ENCODE measurements around the gene CD1D.
A peak's percentile ranks its signal among the peaks of the same experiment; 100 is the strongest.
"Not testable (repeated sequence)": the region's sequence is repeated elsewhere in the genome, so short reads cannot be mapped to it uniquely, and the experiment has no call there.

The CD1D gene

GRCh38 chr1:158180741-158181576 lies at the start of gene CD1D:
Gene CD1D (plus strand): TSS chr1:158180895. CDS start chr1:158181102, 207 bp downstream.
- no peak for DNase-seq

GRCh38 chr1:158131217-158131616 lies 49.5 kb upstream of the CD1D start:
- no peak for DNase-seq

GRCh38 chr1:158140764-158141192 lies 39.9 kb upstream of the CD1D start:
- no peak for DNase-seq

DNA sequence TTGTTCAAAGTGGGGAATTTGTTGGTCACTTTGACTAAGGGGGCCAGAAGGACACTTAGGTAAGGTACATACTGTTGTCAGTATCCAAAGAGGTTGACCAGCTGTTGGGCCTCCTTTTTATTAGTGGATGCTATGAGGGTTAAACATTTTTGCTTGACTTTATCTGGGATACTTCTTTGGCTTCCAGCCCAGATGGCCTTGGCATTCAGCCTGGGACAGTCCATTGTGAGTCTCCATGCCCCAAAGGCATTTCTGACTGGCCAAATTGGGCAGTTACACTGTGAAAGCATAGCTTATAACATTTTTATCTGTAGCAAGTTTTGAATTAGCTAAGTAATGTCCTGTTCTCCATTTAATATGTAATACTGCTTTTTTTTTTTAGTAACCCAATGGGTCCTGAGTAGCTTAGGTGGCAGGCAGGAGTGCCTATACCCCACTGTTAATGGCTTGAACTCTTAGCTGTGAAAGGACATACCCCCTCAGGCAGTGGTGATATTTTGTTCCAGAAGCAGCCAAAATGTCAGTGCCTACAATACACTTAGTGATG lies 35.4 kb upstream of the CD1D start:
- peak; percentile 21 for DNase-seq

DNA sequence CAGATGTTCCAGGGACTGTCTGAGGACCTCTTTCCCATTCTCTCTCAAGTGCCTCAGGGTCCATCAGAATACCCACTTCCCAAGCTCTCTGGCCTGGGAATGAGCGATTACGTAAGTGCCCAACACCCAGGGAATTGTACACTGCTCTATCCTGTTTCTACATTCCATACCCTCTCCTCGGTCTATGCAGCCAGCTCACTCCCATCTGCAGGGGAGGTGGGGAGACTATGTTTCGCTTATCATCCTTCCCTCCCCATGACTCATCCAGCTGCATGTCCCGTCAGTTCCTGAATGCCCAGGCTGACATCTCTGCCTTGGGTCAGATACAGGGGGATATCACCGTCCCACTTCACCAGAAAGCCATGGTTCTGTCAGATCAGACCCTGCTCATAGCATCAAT lies 34.5 kb upstream of the CD1D start:
- DNase-seq: no peak

DNA sequence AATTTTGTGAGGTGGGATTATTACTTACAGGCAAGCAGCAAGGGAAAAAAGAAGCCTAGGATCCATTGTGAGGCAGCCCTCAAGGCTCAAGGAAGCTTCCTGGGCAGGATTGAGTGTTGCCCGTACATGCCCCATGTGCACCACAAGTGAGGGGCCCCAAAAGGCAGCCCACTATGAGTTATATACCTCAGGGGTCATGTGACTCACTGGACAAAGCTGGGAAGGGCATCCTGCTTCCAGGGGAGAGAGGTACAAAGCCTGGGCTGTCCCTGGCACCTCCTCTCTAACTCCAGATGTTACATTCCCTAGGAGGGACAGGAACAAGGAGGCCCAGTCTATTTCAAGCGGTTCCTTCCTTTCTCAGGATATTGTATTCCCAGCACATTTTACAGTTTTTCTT lies 34.0 kb upstream of the CD1D start:
- DNase-seq: no peak

GRCh38 chr1:158147401-158147800 lies 33.3 kb upstream of the CD1D start:
- no peak for DNase-seq

DNA sequence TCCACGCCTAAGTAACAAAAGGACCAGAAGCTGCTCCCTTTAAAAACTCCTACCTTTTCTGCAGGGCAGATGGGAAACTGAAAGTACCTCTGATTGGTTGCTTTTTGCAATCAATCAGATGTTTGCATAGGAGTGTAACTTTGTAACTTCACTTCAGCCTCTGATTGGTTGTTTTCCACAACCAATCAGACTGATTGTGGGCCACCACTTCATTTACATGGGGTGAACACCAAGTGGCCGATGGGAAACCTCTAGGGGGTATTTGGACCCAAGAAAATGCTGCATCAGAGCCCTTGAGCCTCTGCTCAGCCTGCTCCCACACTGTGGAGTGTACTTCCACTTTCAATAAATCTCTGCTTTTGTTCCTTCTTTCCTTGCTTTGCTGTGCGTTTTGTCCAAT lies 32.8 kb upstream of the CD1D start:
- no peak for DNase-seq

- peak; percentile 26 for DNase-seq
Observed at GRCh38 chr1:158148468-158148867, 32.2 kb upstream of the CD1D start.

GRCh38 chr1:158149175-158149574 lies 31.5 kb upstream of the CD1D start:
- DNase-seq: no peak

DNA sequence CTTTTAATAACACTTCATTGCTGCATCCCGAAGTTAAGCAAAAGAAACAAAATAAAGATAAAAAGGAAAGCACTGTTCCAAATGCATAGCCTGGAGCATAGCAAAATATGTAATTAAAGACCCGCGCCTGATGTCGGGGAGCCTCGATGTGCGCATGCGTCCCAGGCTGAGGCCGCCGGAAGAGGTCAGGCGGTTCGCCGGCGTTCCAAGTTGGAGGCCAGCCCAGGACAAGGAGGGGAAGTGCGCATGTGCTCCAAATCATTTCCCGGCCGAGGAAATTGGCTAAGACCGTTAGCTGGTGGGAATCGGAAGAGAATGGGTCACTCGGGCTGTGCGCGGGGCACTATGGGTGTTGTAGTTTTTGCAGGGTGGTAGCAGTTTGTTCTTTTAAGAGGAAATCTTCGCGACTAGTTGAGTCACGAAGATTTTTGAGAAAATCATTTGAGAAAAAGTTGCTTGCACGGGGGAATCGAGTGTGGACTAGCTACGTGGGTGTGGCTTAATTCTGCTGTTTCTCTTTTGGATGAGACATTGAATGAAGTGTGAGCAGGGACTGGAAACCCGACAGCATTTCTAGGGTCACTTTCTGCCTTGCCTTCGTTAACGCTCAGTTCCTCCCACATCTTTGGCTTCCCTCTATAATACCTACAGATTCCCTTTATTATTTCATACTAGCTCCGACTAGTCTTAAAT lies 31.0 kb upstream of the CD1D start:
- DNase-seq: peak; percentile 96

- peak; percentile 31 for DNase-seq
Observed at GRCh38 chr1:158150523-158150922, 30.2 kb upstream of the CD1D start.

DNA sequence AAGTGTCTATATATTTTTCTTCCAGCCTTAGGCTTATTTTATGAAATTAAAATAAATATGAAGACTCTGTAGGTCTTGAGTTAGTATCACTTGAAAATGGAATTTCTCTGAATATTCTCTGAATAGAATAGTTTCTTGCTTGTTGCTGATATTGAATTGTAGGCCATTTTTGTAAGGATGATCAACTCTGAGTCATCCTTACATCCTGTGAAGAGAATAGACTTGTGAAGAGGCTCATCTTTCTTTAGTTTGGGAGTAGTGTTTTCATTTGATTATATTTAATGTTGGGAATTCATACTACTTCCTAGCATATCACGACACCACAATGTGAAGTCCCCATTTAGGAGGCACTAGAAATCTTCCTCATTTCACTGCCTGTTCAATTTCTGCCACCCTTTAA lies 27.5 kb upstream of the CD1D start:
- no peak for DNase-seq

DNA sequence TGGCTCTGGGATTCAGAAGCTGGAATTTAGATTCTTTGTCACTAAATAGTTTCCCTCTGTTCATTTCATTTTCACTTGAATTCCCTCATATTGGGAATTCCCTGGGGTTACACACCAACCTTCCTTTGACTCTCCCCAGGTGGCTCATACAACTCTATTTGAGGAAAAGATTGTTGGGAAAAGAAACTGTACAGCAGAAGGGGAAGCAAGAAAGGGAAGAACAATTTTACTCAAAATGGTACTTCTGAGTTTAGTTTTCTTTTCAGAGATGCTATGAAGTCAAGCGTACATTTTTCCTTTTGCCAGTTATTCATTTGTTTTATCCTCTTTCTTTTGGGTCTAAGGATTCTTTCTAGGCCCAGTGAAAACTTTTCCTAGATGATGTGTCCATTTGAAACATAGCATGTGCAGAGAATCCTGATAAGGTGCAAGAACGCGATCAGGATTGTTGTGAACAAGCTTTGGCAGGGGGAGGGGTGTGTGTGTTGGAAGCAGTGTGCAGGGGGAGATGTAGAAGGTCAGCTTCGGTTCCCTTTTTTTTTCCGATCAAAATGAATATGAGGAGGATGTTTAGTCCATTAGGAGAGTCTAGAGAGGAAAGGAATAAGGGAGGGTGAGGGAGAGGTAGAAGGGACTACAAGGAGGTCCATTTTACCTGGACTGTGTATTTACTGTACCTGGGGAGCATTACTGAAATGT lies 26.8 kb upstream of the CD1D start:
- DNase-seq: no peak

- DNase-seq: no peak
Observed at GRCh38 chr1:158154501-158154900, 26.2 kb upstream of the CD1D start.

DNA sequence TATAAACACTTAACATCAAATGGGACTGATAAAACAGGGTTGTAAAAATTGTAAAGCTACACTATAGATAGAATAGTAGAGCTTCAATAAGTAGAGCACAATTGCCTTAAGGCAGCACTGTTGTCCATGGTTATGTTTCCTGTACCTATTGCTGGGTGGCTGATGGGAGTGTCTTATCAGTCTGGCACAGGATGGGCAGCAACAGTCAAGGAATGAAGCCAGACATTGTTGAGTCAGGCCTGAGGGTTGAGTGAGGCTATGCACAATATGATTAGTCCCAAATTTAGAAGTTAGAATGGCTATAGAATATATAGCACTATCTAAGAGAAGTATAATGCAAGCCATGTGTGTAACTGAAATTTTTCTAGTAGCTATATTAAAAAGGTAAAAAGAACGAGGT lies 25.0 kb upstream of the CD1D start:
- no peak for DNase-seq

GRCh38 chr1:158159597-158159996 lies 21.1 kb upstream of the CD1D start:
- no peak for DNase-seq

GRCh38 chr1:158161446-158161845 lies 19.2 kb upstream of the CD1D start:
- no peak for DNase-seq

DNA sequence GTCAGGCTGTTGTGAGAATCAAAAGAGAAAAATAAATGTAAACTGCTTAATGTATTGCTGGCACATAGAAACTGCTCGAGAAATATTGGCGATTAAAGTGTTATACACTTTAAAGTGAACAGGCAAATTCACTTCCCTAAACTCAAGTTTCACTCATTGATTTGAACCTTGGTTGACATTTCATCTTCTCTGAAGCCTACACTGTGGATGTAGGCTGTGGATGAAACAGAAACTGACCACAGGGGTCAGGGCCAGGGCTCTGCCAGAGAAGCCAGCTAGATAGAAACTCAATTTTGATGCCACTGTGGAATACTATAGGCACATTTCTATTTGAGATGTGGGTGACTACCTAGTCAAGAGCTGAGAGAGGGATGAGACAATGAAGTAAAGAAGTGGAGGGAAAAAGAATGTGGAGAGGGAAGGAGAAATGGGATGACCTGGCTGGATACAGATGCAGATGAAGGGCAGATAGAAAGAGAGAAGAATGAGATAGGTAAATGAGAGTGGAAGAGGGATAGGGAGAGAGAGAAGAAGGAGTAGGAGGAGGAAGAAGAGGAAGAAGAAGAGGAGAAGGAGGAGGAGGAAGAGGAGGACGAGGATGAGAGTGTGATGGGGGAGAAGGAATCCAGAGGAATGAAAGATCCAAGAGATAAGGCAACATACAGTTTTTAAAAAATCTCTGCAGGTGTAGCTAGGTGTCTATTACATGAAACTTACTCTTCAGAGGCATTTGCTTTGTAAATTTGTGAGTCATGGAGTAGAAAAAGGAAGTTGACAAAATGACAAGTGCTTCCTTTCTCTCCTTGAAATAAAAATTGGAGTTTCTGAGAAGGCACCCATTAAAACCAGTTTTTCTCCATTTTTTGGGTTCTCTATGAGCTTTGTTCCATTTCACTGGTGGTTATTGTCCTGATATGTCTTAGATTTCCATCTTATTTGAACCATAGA lies 17.4 kb upstream of the CD1D start:
- DNase-seq: no peak

DNA sequence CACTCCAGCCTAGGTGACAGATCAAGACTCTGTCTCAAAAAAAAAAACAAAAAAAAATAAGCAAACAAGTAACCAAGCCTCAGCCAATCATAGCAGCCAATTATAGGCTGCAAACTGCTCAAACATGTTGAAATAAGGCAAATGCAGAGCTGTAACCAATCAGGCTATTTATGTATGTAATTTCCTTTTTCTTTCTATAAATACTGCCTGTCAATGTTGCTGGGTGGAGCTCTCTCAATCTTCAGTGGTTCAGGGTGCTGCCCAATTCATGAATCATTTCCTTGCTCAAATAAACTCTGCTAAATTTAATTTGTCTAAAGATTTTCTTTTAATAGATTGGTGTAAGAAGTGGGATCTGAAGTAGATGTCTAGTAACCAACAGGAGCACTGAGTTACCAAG lies 11.6 kb upstream of the CD1D start:
- no peak for DNase-seq

DNA sequence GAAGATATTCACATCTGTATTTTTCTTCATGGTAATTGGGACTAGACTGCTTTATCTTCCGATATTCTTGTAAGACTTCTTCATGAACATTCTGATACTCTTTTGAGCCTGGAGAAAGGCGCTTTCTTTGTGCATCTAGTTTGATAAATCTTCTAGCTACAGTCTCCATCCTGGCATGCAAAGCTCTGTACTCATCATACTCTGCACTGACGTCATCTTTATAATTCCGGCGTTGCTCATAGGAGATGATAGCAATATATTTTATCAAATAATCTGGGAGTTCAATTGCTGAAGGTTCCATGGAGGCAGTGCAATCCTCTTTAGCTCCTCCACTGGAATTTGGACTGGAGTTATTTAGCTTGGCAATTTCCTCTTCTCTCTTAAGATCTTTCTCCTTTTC lies 4.8 kb upstream of the CD1D start:
- DNase-seq: not testable (repeated sequence)

GRCh38 chr1:158176399-158176798 lies 4.3 kb upstream of the CD1D start:
- DNase-seq: no peak

Measured in midbrain (tissue), 1 donor.